Esophagus muscularis mucosa (tissue), 4 donors: ENCODE results near the gene ATP1A2.

ENCODE experiments used
- CTCF ChIP-seq, 3 experiments: fragments of 200-600 bp in 2 of 3; fragments of 450-650 bp in 1 of 3; sonication (generic) in 2 of 3; IDR thresholded peaks; one replicate each; pipeline ENCODE4 v1.5.1; 2017 to 2019; ENCODE audit warnings: antibody characterized with exemption in 3 of 3, mild to moderate bottlenecking in 2 of 3, moderate library complexity in 1 of 3
- EP300 ChIP-seq: sonication (generic); formaldehyde crosslinking; IDR thresholded peaks from one replicate; pipeline ENCODE4 v1.6.1; 2017; ENCODE audit warnings: antibody characterized with exemption
- POLR2A ChIP-seq: fragments of 450-650 bp; IDR thresholded peaks from one replicate; pipeline ENCODE4 v1.6.1; 2017; ENCODE audit warnings: antibody characterized with exemption, moderate library complexity, mild to moderate bottlenecking, low read depth
- POLR2AphosphoS5 ChIP-seq, 2 donors: sonication (generic); formaldehyde crosslinking; IDR thresholded peaks; one replicate each; pipeline ENCODE4 v1.6.1; 2017; ENCODE audit warnings: antibody characterized with exemption in 2 of 2

- TF ChIP-seq CTCF (IDR thresholded peaks at IDR 0.05) (no peak), POLR2A (no peak), POLR2AphosphoS5 (IDR thresholded peaks at IDR 0.05) (no peak), EP300 (no peak)
Observed at GRCh38 chr1:160127381-160127780, 11.8 kb downstream of the ATP1A2 start.
